NCI-H345 (cell line): ENCODE results near the gene SOAT2.
A peak's percentile ranks its signal among the peaks of the same experiment; 100 is the strongest.

ENCODE experiments used
- DNase-seq: peaks from one replicate; lab custom pipeline; 2025; lab: John Stamatoyannopoulos, UW

Gene SOAT2

GRCh38 chr12:53064613-53065436 lies 38.5 kb upstream of the SOAT2 start:
- no peak for DNase-seq

- no peak for DNase-seq
These were observed 37.8 kb upstream of the SOAT2 start for GRCh38 chr12:53065470-53065869.

DNA sequence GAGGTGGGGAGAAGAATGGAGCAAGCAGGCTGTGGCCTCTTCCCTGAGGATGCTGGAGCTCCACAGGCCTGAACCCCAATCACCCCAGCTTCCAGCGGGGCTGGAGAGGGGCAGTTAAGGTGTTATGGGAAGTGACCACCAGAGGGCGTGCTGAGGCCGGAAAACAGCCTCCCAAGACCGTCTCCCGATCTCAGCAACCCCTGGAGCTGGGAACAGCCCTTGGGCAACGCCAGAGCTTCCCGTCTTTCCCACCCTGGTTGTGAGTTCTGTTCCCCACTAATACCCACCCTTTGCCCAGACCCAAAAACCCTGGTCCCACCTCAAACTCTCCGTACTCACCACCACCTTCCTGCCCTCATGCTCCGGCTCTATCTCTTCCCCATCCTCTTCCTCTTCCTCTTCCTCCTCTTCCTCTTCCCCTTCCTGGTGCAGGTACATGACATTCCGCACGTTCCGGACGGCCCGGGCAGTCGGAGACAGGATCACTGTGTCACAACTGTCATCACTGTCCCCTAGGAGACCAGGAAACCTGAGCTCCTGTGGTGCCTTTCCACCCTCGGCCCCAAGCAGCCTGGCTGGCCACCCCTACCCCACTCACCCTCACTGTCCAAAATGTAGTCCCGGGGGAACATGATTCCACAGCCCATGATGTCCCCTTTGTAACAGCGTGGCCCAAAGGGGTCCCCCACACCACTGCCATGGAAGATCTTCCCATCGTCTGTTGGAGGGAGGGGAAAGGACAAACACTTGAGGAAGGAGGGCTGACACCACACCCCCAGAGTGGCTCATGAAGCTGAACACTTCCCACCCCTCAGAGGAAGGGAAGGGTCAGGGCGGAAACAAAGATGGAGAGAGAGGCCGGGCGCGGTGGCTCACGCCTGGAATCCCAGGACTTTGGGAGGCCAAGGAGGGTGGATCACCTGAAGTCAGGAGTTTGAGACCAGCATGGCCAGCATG lies 37.0 kb upstream of the SOAT2 start:
- peak; percentile 69 for DNase-seq

- DNase-seq = no peak
These were observed 36.0 kb upstream of the SOAT2 start for GRCh38 chr12:53067074-53067992.

- no peak for DNase-seq
These were observed 35.1 kb upstream of the SOAT2 start for GRCh38 chr12:53067993-53068770.

DNA sequence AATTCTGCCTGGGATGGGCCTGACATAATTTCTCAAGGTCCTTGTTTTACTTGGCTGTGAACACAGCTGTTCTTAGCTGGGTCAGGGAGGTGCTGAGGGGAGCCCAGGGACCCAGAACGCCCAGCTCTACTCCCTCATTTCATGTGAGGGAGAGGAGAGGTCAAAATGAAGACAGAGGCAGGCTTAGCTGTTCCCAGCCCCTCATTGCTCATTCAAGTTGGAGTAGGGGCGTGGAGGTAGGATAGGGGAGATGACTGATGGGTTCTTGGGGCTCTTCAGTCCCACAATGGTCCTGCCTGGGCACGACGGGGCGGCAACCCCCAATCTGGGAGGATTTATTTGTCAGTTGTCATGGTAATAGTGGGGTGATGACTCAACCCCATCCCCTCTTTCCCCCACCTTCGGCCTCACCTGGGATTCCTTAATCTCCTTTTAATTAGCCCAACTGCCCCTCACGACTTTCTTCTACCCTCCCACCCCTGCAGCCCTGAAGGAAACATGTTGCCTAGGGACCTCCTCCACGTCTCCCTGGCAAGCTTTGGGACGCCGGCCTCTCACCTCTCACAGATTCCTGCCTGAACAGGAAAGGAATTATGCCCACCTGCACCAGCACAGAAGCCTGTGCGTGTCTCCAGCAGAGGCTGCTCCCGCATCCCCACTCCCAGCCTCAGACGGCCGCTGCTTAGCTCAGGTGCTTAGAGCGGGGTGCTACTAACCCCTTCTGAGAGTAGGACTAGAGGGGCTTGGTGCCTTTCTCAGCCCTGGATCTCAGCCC lies 34.3 kb upstream of the SOAT2 start:
- no peak for DNase-seq

- no peak for DNase-seq
These were observed 33.5 kb upstream of the SOAT2 start for GRCh38 chr12:53069621-53070410.

DNA sequence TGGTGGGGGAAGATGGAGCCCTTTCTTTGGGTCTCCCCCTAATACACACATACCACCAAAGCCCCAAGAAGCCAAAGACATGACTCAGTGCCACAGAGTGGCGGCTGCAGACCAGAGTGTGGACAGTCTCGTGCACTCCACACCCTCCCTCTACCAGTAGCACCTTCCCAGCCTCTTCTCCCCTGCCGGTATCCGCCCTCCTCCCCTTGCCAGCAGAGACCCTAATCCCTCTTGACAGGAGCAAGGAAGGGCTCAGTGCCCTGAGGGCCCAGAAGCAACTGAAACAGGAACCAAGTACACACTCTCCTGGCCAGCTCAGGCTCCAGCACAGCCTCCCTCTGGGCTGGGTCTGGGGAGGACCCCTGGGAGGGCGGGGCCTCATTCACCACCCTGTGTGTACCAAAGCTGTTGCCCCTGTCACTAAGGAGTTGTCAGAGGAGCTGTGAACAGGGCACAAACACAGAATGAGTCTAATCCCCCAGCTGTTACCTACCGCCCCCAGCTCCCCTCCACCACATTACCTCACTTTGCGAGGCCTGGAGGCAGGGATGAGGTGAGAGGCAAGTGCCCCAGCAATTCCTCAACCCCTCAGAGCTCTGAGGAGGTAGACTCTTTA lies 32.3 kb upstream of the SOAT2 start:
- DNase-seq = no peak

GRCh38 chr12:53071591-53072551 lies 31.4 kb upstream of the SOAT2 start:
- no peak for DNase-seq

DNA sequence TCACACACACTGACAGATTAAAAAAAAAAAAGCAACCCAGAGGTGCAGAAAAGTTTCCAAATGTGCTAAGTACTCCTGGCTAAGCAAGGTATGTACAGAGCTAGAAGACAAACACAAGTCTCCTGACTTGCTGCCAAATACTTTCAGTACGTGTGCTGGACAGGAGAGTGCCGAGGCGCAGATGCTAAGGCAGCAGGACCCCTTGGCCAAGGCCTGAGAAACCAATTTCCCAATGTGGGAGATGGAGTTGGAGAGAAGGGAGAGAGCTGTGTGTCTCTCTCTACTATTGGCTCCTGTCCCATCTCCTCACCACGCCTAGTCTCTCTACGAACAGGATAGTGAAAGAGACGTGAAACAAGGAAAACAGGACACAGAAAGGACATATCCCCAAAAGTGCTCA lies 29.4 kb upstream of the SOAT2 start:
- DNase-seq = no peak

DNA sequence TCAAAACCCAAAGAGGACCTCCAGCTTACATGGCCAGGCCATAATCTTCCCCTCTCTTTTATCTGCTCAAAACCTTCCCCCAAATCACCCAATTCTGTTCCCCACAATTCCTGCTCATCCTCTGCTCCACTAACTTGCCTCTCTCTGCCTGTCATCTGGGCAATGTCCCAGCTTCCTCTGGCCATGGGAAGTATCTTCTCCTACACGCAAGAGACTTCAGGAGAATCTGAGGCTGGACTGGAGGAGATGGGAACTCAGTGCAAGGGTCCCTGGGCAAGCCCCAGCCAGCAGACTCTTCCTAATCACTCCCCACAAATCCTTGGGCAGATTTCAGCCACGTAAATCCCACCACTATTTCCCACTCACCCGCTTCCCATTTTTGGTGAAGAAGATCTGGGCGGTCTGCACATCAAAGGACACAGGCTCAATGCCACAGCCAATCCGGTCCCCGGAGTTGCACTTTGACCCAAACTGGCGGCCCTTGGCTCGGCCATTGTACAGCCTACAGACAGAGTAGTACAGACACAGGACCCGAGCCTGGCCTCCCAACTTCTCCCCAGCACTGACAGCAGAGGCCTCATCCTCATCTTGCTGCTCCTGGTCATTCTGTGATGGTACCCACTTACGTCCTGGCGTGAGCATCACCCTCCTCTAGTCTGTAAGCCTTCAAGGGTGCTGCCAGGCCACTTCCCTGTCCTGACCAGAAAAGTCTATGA lies 28.8 kb upstream of the SOAT2 start:
- no peak for DNase-seq

DNA sequence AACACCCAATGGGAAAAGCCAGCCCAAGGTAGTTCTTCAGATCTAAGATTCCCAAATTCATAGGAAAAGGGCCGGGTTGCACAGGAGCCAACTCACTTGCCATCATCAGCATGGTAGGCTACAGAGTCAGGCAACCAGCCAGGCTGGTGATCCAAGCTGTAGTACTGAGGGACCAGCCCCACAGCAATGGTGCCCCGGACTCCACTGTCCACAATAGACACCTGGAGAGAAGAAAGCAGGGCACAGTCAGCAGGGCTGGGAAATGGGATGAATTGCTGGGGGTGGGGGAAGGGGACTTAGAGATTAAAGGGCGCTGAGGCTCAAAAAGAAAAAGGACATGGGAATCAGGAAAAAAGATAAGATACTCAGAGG lies 28.3 kb upstream of the SOAT2 start:
- no peak for DNase-seq

DNA sequence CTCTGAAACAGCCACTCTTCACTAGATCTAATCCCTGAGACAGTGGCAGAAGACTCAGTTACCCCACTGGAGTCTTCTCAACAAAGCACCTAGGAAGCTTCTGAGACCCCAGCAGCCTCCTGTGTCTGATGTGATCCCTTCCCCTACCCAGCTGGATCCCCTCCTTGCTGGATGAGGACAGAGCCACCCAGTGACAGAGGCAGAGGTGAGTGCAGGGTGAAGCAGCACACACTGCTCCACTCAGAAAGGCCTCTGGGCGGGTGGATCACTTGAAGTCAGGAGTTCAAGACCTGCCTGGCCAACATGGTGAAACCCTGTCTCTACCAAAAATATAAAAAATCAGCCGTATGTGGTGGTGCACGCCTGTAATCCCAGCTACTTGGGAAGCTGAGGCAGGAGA lies 26.8 kb upstream of the SOAT2 start:
- DNase-seq = no peak

GRCh38 chr12:53077030-53077429 lies 26.3 kb upstream of the SOAT2 start:
- no peak for DNase-seq

DNA sequence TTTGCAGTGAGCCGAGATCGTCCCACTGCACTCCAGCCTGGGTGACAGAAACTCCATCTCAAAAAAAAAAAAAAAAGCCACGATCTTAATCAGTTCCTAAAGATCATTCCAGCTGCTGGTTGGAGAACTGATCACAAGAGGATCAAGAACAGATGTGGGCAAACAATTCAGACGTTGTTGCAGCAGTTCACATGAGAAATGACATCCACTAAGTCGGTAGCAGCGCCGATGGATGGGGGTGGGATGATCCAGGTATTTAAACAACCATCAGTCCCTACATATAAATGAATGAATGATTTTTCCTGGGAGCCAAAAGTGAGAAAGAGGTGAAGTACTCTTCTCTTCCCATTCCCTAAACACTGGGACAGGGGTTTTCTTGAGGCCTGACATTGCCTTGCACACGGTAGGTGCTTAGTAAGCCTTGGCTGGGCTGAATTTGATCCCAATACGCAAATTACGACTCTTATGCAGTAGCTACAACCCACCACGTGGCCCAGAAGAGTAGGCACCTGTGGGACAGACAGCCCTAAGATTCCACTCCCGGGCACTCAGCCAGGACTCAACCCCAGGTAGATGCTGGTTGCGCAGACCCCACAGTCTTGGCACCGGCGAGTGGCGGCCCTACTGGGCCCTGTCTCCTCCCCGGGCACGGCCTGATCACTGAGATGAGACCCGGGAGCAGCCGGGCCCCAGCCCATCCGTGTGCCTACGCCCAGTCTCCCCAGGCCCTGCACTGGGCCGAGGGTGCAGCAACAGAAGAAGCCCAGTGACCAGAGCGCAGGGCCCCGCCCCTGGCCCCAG lies 24.7 kb upstream of the SOAT2 start:
- peak; percentile 68 for DNase-seq
